Skin of body (tissue), 2 donors: ENCODE results near the gene UNC13B. TPM values are rescaled to one million over a fixed set of nuclear protein-coding genes. Genes with fewer than 3 reads are reported as not detected.

Experiments
- DNase-seq: peaks from one replicate; lab custom pipeline; 2025; lab: John Stamatoyannopoulos, UW
- total RNA-seq: library from RNA; depleted of rRNA; stranded (reverse); fragments of >200 nt; gene quantifications from one replicate; pipeline ENCODE4 v1.2.3, GENCODE V29; 2014

UNC13B gene
- total RNA-seq, 1 donor from 2014 or later = 13.9 TPM

DNA sequence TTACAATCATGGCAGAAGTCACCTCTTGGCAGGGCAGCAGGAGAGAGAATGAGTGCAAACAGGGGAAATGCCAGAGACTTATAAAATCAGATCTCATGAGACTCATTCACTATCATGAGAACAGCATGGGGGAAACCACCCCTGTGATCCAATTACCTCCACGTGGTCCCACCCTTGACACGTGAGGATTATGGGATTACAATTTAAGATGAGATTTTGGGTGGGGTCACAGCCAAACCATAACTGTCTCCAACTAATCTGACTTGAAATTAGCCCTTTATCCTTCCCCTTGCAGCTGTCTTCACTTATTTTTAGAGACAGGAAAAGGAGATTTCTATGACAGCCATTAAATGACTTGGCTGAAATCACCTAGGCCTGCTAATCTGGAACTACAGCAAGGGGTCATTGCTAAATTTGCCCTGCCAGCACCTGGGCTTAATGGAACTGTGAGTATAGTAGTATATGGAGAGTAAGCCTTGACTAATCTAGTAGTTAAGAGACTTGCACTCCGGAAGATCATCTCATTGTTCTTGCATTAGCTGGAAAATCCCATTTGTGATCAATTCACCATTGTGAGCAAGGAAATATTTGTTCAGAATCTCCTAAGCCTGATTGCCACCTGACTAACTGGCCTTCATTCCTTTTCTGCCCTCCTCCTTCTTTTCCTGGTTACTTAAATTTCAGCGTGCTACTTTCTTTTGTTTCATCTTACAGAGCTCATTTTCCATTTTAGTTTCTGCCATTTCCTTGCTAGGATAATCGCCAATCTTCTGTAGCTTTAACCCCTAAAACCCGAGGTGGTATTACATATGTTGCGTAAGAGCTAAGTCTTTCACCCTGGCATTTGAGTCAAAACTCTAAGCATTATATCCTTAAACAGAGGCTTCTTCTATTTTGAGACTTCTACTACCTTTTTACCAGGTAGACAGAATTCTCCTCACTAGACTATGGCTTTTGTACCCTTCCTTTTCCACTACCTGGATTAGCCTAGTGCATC lies 262.8 kb downstream of the UNC13B start:
- DNase-seq = no peak

DNA sequence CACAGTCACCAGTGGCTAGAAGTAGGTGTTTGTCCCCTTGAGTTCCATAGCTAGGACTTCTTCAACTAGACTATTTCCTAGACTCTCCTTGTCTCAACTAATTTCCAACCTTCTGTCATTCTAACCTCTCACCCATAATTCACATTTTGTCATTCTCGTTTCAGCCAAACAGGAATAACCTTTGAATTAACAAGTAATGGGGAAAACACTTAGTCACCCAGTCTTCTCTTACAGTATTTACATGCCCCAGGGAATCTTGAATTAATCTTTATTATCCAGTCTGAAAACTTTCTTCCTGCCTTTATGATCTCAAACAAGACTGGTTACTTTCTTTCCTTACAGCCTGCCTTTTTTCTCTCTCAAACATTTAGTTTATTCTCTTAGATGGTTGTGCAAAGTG lies 264.8 kb downstream of the UNC13B start:
- DNase-seq = no peak

DNA sequence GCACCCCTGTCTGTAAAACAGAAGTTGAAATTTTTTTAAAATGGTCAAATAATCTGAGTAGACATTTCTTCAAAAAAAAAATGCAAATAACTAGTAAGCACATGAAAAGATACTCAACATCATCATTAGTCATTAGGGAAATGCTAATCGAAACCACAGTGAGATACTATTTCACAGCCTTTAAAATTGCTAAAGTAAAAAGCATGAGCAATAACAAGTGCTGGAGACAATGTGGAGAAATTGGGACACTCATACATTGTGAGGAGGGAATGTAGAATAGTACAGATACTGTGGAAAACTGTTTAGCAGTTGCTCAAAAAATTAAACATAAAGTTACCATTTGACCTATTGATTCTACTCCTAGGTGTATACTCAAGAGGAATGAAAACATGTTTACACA lies 269.7 kb downstream of the UNC13B start:
- no peak for DNase-seq

DNA sequence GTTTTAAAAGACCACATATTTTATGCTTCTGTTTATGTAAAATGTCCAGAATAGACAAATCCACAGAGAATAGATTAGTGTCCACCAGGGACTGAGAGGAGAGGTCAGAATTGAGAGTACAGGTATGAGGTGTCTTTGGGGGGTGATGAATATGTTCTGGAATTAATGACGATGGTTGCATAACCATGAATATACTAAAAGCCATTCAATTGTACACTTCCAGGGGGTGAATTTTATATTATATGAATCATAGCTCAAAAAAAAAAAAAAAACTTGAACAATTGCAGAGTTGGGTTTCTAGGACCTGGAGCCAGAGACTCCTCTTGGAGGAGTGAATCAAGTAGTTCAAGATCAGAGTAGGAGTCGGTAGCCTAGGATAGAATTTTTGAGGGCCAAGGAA lies 270.3 kb downstream of the UNC13B start:
- DNase-seq = no peak

DNA sequence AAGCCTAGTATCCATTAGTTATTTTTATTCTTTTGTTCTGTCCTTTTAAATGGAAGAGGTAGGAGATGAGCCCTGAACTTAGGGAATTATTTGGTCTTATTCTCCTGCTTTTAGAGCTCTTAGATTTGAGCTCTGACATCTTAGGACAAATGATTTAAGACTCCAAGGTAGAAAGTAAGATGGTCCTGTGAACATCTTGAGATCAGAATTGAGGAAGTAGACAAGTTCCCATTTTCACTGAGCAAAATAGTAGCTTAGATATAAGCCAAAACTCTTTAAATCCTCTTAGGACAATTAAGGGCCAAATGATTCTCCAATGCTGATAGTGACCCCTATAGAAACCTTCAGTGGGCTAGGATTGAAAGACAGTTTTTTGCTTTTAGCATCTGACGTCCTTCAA lies 275.1 kb downstream of the UNC13B start:
- no peak for DNase-seq

DNA sequence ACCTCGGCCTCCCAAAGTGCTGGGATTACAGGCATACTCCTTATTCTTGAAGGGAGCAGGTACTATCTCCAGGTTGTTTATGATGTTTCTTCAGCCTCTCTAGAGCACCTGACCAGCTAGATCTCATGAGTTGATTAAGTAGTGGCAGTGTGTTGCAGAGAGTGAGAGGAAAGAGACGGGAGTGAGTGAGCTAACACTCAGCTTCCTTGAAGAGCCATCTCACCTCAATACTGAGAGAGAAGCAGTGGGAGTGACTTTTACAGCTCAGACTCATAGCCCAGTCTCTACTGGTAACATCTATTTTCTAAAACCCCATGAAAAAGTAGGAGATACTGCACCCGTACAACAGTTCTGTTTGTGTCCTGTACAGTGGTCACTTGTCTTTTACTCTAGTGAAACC lies 284.2 kb downstream of the UNC13B start:
- DNase-seq = no peak

DNA sequence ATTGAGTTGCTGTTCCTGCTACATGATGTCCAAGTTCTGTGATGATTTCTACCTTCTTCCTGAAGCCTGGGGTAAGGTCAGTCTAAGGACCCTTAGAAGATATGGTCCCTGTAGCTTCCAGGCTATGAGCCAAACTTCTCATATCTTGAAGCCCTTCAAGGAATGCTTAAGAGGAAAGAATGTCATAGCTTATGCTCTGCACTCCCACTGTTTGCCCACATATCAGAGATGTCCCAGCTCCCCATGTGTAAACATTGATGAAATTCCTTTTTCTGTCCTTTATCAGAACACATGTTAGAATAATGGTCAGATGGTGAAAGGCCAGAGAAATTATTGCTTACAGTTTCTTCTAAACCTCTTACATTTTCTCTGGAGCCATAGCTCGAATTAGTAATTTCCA lies 286.7 kb downstream of the UNC13B start:
- no peak for DNase-seq

DNA sequence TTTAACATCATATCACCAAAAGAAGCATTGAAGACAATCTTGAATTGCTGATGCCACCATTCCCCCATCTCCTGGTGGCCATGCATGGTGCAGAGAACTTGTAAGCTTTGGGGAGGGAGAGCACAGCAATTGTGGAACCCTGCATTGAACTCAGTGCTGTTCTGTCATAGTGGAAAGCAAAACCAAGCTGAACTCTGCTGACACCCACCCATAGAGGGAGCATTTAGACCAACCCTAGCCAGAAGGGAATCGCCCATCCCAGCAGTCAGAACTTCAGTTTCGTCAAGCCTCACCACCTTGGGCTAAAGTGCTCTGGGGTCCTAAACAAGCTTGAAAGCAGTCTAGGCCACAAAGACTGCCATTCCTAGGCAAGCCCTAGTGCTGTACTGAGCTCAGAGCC lies 290.7 kb downstream of the UNC13B start:
- no peak for DNase-seq

DNA sequence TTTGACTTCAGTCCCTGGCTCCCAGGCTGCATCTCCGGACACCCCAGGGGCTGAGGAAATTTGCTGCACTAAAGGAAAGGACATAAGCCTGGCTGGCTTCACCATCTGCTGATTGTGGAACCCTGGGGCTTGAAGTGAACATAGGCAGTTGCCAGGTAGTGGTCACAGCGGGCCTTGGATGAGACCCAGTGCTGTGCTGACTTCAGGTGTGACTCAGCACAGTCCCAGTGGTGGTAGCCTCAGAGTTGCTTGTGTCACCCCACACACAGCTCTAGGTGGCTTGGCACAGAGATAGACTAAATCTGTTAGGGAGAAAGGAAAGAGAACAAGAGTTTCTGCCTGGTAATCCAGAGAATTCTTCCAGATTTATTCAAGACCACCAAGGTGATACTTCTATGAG lies 292.0 kb downstream of the UNC13B start:
- DNase-seq = no peak

Other genes with a start within 250 kb of the UNC13B start
- 0.49 TPM for gene PHF24, start 203.7 kb upstream of the UNC13B start, total RNA-seq
- 9.1 TPM for gene DNAJB5, start 172.3 kb upstream of the UNC13B start, total RNA-seq
- gene VCP, start 89.4 kb upstream of the UNC13B start, total RNA-seq = 157 TPM
- 20.1 TPM for gene FANCG, start 82.1 kb upstream of the UNC13B start, total RNA-seq
- gene PIGO, start 65.4 kb upstream of the UNC13B start, total RNA-seq = 10.0 TPM
- 55.1 TPM for gene STOML2, start 58.9 kb upstream of the UNC13B start, total RNA-seq
- gene ATOSB, start 46.1 kb upstream of the UNC13B start, total RNA-seq = 8.8 TPM